ENCODE results near the gene AP3S2. TPM values are rescaled to one million over a fixed set of nuclear protein-coding genes. Genes with fewer than 3 reads are reported as not detected.

Gene AP3S2
- total and polyA plus RNA-seq, 2 of the 8 experiments (the other 6 are each of a cell fraction or from before 2014, with no cell fraction given), result 19.2 to 45.4 TPM

- no peak for TF ChIP-seq PHF8 (conservative IDR thresholded peaks at IDR 0.05; ENCODE audit: low read depth, low read length)
- TF ChIP-seq SP1 (IDR thresholded peaks at IDR 0.05; ENCODE audit: low read depth, low read length), result no peak
- TF ChIP-seq CHD1 (IDR thresholded peaks at IDR 0.05; ENCODE audit: low read depth, low read length), result no peak
- TF ChIP-seq NANOG (IDR thresholded peaks at IDR 0.05; ENCODE audit: insufficient read depth, low read depth, low read length, poor library complexity, severe bottlenecking), result no peak
Measured at GRCh38 chr15:89801471-89802195, 92.2 kb downstream of the AP3S2 start (continued).
